PFSK-1 (cell line): ENCODE results near the gene RBM15.

Source experiments
- FOXP2 ChIP-seq: optimal IDR thresholded peaks from 2 replicates; pipeline ENCODE3; 2011; ENCODE audit warnings: borderline replicate concordance, control low read depth, inconsistent platforms; ENCODE audit not compliant: insufficient read depth; ENCODE audit errors: extremely low read length, extremely low read depth
- POLR2AphosphoS5 ChIP-seq: IDR thresholded peaks from 2 replicates; pipeline ENCODE4 v1.6.1; 2012; ENCODE audit warnings: low read depth, mild to moderate bottlenecking, control low read depth, low read length, moderate library complexity
- SIN3A ChIP-seq: IDR thresholded peaks from 2 replicates; pipeline ENCODE4 v1.6.1; 2012; ENCODE audit warnings: mild to moderate bottlenecking, low read length, moderate library complexity, borderline replicate concordance; ENCODE audit not compliant: insufficient read depth
- TAF1 ChIP-seq: IDR thresholded peaks from 2 replicates; pipeline ENCODE4 v1.6.1; 2012; ENCODE audit warnings: low read length, control low read depth, borderline replicate concordance; ENCODE audit not compliant: insufficient read depth
- TF ChIP-seq, protein P1 (sequence below), 2 experiments: IDR thresholded peaks; 2 replicates each; pipeline versions ENCODE4 v1.6.1 to v1.8.0; 2011 to 2012; ENCODE audit warnings: low read depth in 2 of 2, low read length in 2 of 2, control low read depth in 1 of 2, inconsistent platforms in 1 of 2, mild to moderate bottlenecking in 1 of 2, moderate library complexity in 1 of 2; ENCODE audit not compliant: insufficient read depth in 1 of 2

The RBM15 gene

DNA sequence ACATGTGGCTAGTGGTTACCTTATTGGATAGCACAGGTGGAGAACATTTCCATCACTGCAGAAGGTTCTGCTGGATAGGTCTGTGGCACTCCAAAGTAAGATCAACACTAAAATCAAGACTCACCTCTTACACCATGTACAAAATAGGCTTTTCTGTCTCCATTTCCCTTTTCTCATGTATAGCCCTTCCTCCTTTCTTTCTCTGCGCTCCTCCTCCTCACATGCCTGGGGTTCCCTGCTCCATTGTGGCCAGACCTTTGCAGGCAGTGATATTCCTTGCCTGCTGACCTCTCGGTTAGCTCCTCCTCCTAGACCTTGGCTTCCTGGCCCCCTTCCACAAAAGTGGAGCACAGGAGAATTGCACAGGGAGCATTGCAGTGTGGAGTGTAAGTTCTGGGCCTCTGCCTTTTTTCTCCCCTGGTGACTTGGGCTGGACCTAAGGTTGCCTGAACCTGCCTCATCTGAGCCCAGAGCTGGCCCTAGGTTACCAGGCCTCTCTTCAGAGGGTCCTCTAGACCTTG, 33.2 kb upstream of the RBM15 start:
- TF ChIP-seq FOXP2 (no peak), TAF1 (no peak), SIN3A (no peak), POLR2AphosphoS5 (no peak)
- TF ChIP-seq, protein P1, sequence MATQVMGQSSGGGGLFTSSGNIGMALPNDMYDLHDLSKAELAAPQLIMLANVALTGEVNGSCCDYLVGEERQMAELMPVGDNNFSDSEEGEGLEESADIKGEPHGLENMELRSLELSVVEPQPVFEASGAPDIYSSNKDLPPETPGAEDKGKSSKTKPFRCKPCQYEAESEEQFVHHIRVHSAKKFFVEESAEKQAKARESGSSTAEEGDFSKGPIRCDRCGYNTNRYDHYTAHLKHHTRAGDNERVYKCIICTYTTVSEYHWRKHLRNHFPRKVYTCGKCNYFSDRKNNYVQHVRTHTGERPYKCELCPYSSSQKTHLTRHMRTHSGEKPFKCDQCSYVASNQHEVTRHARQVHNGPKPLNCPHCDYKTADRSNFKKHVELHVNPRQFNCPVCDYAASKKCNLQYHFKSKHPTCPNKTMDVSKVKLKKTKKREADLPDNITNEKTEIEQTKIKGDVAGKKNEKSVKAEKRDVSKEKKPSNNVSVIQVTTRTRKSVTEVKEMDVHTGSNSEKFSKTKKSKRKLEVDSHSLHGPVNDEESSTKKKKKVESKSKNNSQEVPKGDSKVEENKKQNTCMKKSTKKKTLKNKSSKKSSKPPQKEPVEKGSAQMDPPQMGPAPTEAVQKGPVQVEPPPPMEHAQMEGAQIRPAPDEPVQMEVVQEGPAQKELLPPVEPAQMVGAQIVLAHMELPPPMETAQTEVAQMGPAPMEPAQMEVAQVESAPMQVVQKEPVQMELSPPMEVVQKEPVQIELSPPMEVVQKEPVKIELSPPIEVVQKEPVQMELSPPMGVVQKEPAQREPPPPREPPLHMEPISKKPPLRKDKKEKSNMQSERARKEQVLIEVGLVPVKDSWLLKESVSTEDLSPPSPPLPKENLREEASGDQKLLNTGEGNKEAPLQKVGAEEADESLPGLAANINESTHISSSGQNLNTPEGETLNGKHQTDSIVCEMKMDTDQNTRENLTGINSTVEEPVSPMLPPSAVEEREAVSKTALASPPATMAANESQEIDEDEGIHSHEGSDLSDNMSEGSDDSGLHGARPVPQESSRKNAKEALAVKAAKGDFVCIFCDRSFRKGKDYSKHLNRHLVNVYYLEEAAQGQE (IDR thresholded peaks at IDR 0.05; ENCODE audit: insufficient read depth in 1 of 2, low read depth in 2 of 2, low read length in 2 of 2): no peak

DNA sequence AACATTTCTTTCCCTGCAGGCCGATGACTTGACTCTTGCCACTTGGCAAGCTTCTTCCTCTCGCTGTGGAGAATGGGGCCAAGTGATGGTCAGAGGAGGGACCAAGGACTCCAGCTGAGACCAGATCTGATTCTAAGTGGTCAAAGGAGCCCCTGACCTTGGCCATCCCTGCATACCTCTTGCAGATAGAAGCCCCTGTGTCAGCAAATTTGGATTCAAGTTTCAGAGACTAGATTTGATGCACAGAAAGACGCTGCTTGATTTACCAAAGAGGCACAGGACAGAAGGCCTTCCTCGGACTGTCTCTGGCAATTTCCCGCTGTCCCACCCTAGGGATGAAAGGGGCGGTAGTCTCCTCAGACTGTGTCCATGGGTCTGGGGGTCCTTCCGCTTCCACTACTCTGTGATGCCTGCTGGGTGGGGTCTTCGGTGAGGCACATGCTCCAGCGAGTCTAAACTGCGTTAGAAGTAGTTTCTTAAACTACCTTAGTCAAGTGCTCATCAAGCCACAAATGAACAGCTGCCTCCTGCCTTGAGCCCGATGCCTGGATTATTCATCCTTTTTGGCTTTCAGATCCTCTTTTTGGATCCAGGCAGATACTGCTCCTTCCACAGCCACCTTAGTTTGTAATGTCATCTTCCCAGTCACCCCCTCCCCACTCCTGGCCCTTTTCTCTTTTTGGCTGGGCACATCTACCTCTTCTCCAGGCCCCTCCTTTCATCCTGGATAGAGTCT, 31.8 kb upstream of the RBM15 start:
- TF ChIP-seq TAF1: no peak
- TF ChIP-seq POLR2AphosphoS5: no peak
- no peak for TF ChIP-seq FOXP2
- TF ChIP-seq, protein P1 (IDR thresholded peaks at IDR 0.05; ENCODE audit: insufficient read depth in 1 of 2, low read depth in 2 of 2, low read length in 2 of 2): no peak
- no peak for TF ChIP-seq SIN3A

DNA sequence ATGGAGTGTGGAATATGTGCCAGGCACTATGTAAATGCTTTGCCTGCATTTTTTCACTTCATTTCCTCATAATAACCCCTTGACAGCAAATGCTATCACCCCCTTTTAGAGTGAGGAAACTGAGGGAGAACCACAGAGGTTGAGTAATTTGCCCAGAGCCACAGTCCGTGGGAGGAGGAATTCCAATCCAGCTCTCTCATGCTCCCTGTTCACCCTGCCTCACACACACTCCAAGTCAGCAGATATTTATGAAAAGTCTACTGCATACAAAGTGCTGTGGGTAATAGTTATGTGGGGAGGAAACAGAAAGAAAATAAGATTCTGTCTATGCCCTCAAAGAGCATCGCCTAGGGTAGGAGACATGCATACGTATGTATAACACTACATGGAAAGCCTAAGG, 30.9 kb upstream of the RBM15 start:
- TF ChIP-seq SIN3A (no peak), POLR2AphosphoS5 (no peak), TAF1 (no peak), FOXP2 (no peak)
- TF ChIP-seq, protein P1 (IDR thresholded peaks at IDR 0.05; ENCODE audit: insufficient read depth in 1 of 2, low read depth in 2 of 2, low read length in 2 of 2): no peak

DNA sequence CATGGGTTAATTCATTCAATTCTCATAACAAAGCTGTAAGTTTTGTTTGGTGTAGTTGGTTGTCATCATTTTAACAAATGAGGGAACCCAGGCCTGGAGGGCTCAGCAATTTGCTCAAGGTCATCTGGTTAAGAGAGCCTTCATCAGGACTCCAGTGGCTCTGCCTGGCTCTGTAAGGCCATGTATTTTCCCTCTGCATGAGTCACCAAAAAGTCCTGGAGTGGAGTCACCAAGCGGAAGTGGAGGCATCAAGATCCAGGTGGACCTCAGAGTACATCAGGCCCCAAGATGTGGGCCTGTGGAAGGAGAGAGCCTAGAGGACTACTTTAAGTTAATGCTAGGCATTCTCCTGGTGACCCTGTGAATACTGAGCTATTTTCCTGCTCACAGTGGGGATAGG, 30.0 kb upstream of the RBM15 start:
- TF ChIP-seq SIN3A (no peak), FOXP2 (no peak), POLR2AphosphoS5 (no peak), TAF1 (no peak)
- TF ChIP-seq, protein P1 (IDR thresholded peaks at IDR 0.05; ENCODE audit: insufficient read depth in 1 of 2, low read depth in 2 of 2, low read length in 2 of 2): no peak
